ENCODE data around the gene BRWD1.
A peak's percentile ranks its signal among the peaks of the same experiment; 100 is the strongest.
"Not testable (repeated sequence)": the region's sequence is repeated elsewhere in the genome, so short reads cannot be mapped to it uniquely, and the experiment has no call there.

Gene BRWD1

GRCh38 chr21:39176271-39176709 is 137.1 kb downstream of the BRWD1 start:
- no peak for DNase-seq

- DNase-seq: no peak
Measured at GRCh38 chr21:39175665-39176064, 137.8 kb downstream of the BRWD1 start.

- DNase-seq: no peak
Measured at GRCh38 chr21:39175154-39175553, 138.3 kb downstream of the BRWD1 start.

- no peak for DNase-seq
Measured at GRCh38 chr21:39173716-39174680, 139.4 kb downstream of the BRWD1 start.

- no peak for DNase-seq
Measured at GRCh38 chr21:39169906-39170305, 143.5 kb downstream of the BRWD1 start.

GRCh38 chr21:39168800-39169199 is 144.6 kb downstream of the BRWD1 start:
- DNase-seq: no peak

- no peak for DNase-seq
Measured at GRCh38 chr21:39164523-39164922, 148.9 kb downstream of the BRWD1 start.

GRCh38 chr21:39161064-39161463 is 152.4 kb downstream of the BRWD1 start:
- no peak for DNase-seq

GRCh38 chr21:39159342-39160063 is 153.9 kb downstream of the BRWD1 start:
- peak in 9 of 56 donors; percentile 1 to 33 (median 10) for DNase-seq

GRCh38 chr21:39157241-39157640 is 156.2 kb downstream of the BRWD1 start:
- DNase-seq: not testable (repeated sequence)

- DNase-seq: no peak
Measured at GRCh38 chr21:39156024-39156423, 157.4 kb downstream of the BRWD1 start.

- no peak for DNase-seq
Measured at GRCh38 chr21:39155578-39155977, 157.9 kb downstream of the BRWD1 start.

- DNase-seq: no peak
Measured at GRCh38 chr21:39153842-39154241, 159.6 kb downstream of the BRWD1 start.

GRCh38 chr21:39153373-39153772 is 160.1 kb downstream of the BRWD1 start:
- no peak for DNase-seq

GRCh38 chr21:39152271-39152670 is 161.2 kb downstream of the BRWD1 start:
- DNase-seq: no peak

GRCh38 chr21:39150877-39151276 is 162.6 kb downstream of the BRWD1 start:
- no peak for DNase-seq

- peak in 2 of 56 donors; percentile 9 to 22 for DNase-seq
Measured at GRCh38 chr21:39150316-39150715, 163.1 kb downstream of the BRWD1 start.

GRCh38 chr21:39149882-39150281 is 163.6 kb downstream of the BRWD1 start:
- no peak for DNase-seq

- DNase-seq: no peak
Measured at GRCh38 chr21:39148975-39149374, 164.5 kb downstream of the BRWD1 start.

GRCh38 chr21:39144191-39144590 is 169.2 kb downstream of the BRWD1 start:
- no peak for DNase-seq

- no peak for DNase-seq
Measured at GRCh38 chr21:39142972-39143371, 170.5 kb downstream of the BRWD1 start.

GRCh38 chr21:39141502-39141901 is 171.9 kb downstream of the BRWD1 start:
- peak in 1 of 56 donors; percentile 10 for DNase-seq
